GM12864 (cell line): ENCODE measurements around the gene ITLN2.
"Not testable (repeated sequence)": the region's sequence is repeated elsewhere in the genome, so short reads cannot be mapped to it uniquely, and the experiment has no call there.

Source experiments
- DNase-seq: peaks from one replicate; pipeline ENCODE4 v3.0.0-alpha.2; 2011; ENCODE audit warnings: low read depth
- H3K4me3 ChIP-seq: 2 replicates; pipeline ENCODE4 v1.5.1; 2011; ENCODE audit warnings: mild to moderate bottlenecking, low read depth, low read length, control low read depth
- TF ChIP-seq, protein P1 (sequence below): IDR thresholded peaks from 2 replicates; pipeline ENCODE4 v1.5.1; 2011; ENCODE audit warnings: low read depth, mild to moderate bottlenecking, moderate library complexity, low read length, control low read depth, inconsistent platforms; ENCODE audit errors: missing control alignments

Gene ITLN2

GRCh38 chr1:160993544-160994193 lies 39.1 kb upstream of the ITLN2 start:
- TF ChIP-seq, protein P1, sequence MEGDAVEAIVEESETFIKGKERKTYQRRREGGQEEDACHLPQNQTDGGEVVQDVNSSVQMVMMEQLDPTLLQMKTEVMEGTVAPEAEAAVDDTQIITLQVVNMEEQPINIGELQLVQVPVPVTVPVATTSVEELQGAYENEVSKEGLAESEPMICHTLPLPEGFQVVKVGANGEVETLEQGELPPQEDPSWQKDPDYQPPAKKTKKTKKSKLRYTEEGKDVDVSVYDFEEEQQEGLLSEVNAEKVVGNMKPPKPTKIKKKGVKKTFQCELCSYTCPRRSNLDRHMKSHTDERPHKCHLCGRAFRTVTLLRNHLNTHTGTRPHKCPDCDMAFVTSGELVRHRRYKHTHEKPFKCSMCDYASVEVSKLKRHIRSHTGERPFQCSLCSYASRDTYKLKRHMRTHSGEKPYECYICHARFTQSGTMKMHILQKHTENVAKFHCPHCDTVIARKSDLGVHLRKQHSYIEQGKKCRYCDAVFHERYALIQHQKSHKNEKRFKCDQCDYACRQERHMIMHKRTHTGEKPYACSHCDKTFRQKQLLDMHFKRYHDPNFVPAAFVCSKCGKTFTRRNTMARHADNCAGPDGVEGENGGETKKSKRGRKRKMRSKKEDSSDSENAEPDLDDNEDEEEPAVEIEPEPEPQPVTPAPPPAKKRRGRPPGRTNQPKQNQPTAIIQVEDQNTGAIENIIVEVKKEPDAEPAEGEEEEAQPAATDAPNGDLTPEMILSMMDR: peak; percentile 13
- H3K4me3 ChIP-seq: no peak overlapping the region
- no peak for DNase-seq

- not testable (repeated sequence) for H3K4me3 ChIP-seq, DNase-seq
Observed at GRCh38 chr1:160992036-160992435, 37.4 kb upstream of the ITLN2 start.

- no peak overlapping the region for H3K4me3 ChIP-seq
- no peak for DNase-seq
- TF ChIP-seq, protein P1: no peak
Observed at GRCh38 chr1:160987359-160988050, 32.9 kb upstream of the ITLN2 start.

GRCh38 chr1:160985723-160986122 lies 31.1 kb upstream of the ITLN2 start:
- TF ChIP-seq, protein P1: no peak
- DNase-seq: no peak
- no peak overlapping the region for H3K4me3 ChIP-seq

GRCh38 chr1:160981584-160982411 lies 27.2 kb upstream of the ITLN2 start:
- no peak for DNase-seq
- no peak overlapping the region for H3K4me3 ChIP-seq
- TF ChIP-seq, protein P1: no peak

- H3K4me3 ChIP-seq: no peak overlapping the region
- TF ChIP-seq, protein P1: no peak
- DNase-seq: no peak
Observed at GRCh38 chr1:160979286-160979685, 24.7 kb upstream of the ITLN2 start.

DNA sequence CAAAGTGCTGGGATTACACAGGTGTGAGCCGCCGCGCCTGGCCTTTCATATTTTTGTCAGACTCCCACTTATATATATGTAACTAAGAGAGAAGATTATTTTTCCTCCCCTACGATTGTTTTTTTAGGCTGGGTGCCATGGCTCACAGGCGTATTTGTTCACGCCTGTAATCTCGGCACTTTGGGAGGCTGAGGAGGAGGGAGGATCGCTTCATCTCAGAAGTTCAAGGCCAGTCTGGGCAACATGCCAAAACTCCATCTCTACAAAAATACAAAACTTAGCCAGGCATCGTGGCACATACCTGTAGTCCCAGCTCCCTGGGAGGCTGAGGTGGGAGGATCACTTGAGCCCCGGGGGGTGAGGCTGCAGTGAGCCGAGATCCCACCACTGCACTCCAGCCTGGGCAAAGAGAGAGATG lies 23.9 kb upstream of the ITLN2 start:
- H3K4me3 ChIP-seq: no peak overlapping the region
- TF ChIP-seq, protein P1: no peak
- no peak for DNase-seq
